ENCODE results near the gene STMN3. TPM values are rescaled to one million over a fixed set of nuclear protein-coding genes. Genes with fewer than 3 reads are reported as not detected.

STMN3 gene
- total RNA-seq, 1 experiment from 2014 or later: 15.8 TPM

DNA sequence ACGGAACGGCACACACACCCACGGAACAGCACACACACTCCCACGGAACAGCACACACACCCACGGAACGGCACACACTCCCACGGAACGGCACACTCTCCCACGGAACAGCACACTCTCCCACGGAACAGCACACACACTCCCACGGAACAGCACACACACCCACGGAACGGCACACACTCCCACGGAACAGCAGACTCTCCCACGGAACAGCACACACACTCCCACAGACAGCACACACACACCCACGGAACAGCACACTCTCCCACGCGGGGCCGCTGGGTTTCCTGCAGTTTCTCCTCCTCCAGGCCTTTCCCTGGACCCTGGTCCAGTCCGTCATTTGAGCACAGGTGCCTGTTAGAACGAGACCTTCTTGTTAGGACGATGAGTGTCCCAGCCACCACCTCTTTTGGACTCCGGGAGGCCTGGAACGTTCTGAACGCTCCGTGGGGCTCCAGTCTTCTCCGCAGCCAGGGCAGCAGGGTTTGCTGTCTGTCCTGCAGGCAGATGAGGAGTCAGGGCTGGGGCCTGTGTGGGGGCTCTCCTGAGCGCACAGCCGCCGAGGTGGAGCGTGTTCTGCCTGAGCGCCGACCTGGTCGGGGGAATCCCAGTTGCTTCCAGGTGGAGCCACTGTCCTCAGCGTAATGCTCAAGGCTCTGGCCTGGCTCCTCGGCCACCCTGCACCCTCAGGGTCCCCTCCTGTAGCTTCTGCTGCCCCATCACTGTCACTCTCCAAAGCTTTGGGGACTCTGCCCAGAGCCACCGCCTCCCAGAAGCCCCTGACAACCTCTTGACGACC, 25.6 kb upstream of the STMN3 start:
- H3K36me3 ChIP-seq (ENCODE audit: low read depth, low read length): peaks cover 10% of the 10 kb centered on the region
- H2AFZ ChIP-seq (ENCODE audit: low read length): no peak overlapping the region
- ChIA-PET POLR2A (ENCODE audit: unreplicated experiment) (no interaction called here), CTCF (no interaction called here)
- H3K79me2 ChIP-seq (ENCODE audit: low read length): peaks cover 7% of the 10 kb centered on the region
- no peaks in the 10 kb centered on the region for H3K9me2 ChIP-seq (replicated peaks; ENCODE audit: low read length)
- H4K20me1 ChIP-seq (ENCODE audit: low read length): no peaks in the 10 kb centered on the region
- peaks cover 23% of the 10 kb centered on the region for H3K4me1 ChIP-seq (ENCODE audit: insufficient read depth, low read length)
- H3F3A ChIP-seq (ENCODE audit: low read length, unreplicated experiment): no peaks in the 10 kb centered on the region
- H3K27ac ChIP-seq (ENCODE audit: low read length): no peak overlapping the region
- intact Hi-C loops (cut with micrococcal nuclease): no loop called here
- no peaks in the 10 kb centered on the region for H3K27me3 ChIP-seq (ENCODE audit: low read length)
- H3K4me2 ChIP-seq (ENCODE audit: low read length): no peak overlapping the region
- no peaks in the 10 kb centered on the region for H3K9me3 ChIP-seq (ENCODE audit: low read length)
- ATAC-seq: no peak
- H3K4me3 ChIP-seq (ENCODE audit: low read length): no peak overlapping the region
- no peak for DNase-seq
- no peak overlapping the region for H3K9ac ChIP-seq (ENCODE audit: low read length)
- no TSS peak for BruUV-seq (replicated peaks)
- TF ChIP-seq EZH2 (IDR thresholded peaks at IDR 0.05; ENCODE audit: low read length, unreplicated experiment) (no peak), EZH2phosphoT487 (IDR thresholded peaks at IDR 0.05; ENCODE audit: borderline replicate concordance, low read length) (no peak)
- TF ChIP-seq, protein P1, sequence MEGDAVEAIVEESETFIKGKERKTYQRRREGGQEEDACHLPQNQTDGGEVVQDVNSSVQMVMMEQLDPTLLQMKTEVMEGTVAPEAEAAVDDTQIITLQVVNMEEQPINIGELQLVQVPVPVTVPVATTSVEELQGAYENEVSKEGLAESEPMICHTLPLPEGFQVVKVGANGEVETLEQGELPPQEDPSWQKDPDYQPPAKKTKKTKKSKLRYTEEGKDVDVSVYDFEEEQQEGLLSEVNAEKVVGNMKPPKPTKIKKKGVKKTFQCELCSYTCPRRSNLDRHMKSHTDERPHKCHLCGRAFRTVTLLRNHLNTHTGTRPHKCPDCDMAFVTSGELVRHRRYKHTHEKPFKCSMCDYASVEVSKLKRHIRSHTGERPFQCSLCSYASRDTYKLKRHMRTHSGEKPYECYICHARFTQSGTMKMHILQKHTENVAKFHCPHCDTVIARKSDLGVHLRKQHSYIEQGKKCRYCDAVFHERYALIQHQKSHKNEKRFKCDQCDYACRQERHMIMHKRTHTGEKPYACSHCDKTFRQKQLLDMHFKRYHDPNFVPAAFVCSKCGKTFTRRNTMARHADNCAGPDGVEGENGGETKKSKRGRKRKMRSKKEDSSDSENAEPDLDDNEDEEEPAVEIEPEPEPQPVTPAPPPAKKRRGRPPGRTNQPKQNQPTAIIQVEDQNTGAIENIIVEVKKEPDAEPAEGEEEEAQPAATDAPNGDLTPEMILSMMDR (conservative IDR thresholded peaks at IDR 0.05; ENCODE audit: low read depth, low read length): no peak

- H3K27ac ChIP-seq (ENCODE audit: low read length): no peak overlapping the region
- no peaks in the 10 kb centered on the region for H3K9me2 ChIP-seq (replicated peaks; ENCODE audit: low read length)
- H3F3A ChIP-seq (ENCODE audit: low read length, unreplicated experiment): no peaks in the 10 kb centered on the region
- H3K27me3 ChIP-seq (ENCODE audit: low read length): no peaks in the 10 kb centered on the region
- no peak overlapping the region for H3K9ac ChIP-seq (ENCODE audit: low read length)
- BruUV-seq (replicated peaks): no TSS peak
- no peak overlapping the region for H2AFZ ChIP-seq (ENCODE audit: low read length)
- intact Hi-C loops (cut with micrococcal nuclease): no loop called here
- POLR2A ChIA-PET (ENCODE audit: unreplicated experiment): no interaction called here
- peaks cover 13% of the 10 kb centered on the region for H3K36me3 ChIP-seq (ENCODE audit: low read depth, low read length)
- H3K79me2 ChIP-seq (ENCODE audit: low read length): peaks cover under 1% of the 10 kb centered on the region
- H4K20me1 ChIP-seq (ENCODE audit: low read length): no peaks in the 10 kb centered on the region
- CTCF ChIA-PET: no interaction called here
- no peak overlapping the region for H3K4me3 ChIP-seq (ENCODE audit: low read length)
- no peak overlapping the region for H3K4me2 ChIP-seq (ENCODE audit: low read length)
- DNase-seq (no peak), ATAC-seq (no peak)
- peaks cover 17% of the 10 kb centered on the region for H3K4me1 ChIP-seq (ENCODE audit: insufficient read depth, low read length)
- TF ChIP-seq EZH2 (IDR thresholded peaks at IDR 0.05; ENCODE audit: low read length, unreplicated experiment): no peak
- TF ChIP-seq, protein P1 (conservative IDR thresholded peaks at IDR 0.05; ENCODE audit: low read depth, low read length): no peak
- no peak for TF ChIP-seq EZH2phosphoT487 (IDR thresholded peaks at IDR 0.05; ENCODE audit: borderline replicate concordance, low read length)
- H3K9me3 ChIP-seq (ENCODE audit: low read length): no peaks in the 10 kb centered on the region
These were observed 24.8 kb upstream of the STMN3 start for GRCh38 chr20:63678071-63678470.

DNA sequence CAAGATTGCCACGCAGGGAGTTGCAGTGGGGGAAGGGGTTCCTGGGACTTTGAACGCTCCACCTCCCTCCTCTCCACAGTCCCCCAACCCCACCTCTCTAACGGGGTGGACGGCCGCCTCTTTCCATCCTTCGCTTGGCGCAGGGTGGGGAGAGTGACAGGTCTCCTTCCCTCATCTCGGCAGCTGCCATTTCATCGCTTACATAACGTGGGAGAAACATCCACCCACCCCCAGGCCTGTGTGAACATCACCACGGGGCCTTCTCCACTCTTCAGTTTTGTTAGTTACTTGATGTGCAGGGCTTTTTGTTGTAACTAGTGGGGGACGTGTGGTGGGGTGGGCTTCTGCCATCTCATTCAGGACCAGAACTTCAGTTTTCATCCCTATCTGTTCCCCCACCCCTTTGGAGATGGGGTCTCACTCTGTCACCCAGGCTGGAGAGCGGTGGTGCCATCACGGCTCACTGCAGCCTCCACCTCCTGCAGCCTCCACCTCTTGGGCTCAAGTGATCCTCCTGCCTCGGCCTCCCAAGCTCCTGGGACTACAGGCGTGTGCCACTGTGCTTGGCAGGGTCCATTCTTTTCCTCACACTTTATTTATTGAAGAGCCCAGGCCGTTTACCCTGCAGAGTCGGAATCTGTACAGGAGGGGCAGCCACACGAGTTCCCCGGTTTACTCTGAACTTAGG, 22.6 kb upstream of the STMN3 start:
- Histone ChIP-seq H3K4me2 (ENCODE audit: low read length) (no peak overlapping the region), H4K20me1 (ENCODE audit: low read length) (no peaks in the 10 kb centered on the region), H3F3A (ENCODE audit: low read length, unreplicated experiment) (no peaks in the 10 kb centered on the region), H3K27ac (ENCODE audit: low read length) (no peak overlapping the region), H3K9me3 (ENCODE audit: low read length) (no peaks in the 10 kb centered on the region), H3K79me2 (ENCODE audit: low read length) (no peaks in the 10 kb centered on the region), H3K27me3 (ENCODE audit: low read length) (no peaks in the 10 kb centered on the region), H3K4me3 (ENCODE audit: low read length) (no peak overlapping the region), H3K36me3 (ENCODE audit: low read depth, low read length) (peaks cover 12% of the 10 kb centered on the region), H2AFZ (ENCODE audit: low read length) (no peak overlapping the region), H3K4me1 (ENCODE audit: insufficient read depth, low read length) (no peaks in the 10 kb centered on the region), H3K9ac (ENCODE audit: low read length) (no peak overlapping the region), H3K9me2 (replicated peaks; ENCODE audit: low read length) (no peaks in the 10 kb centered on the region)
- ATAC-seq (no peak), DNase-seq (no peak)
- CTCF ChIA-PET: no interaction called here
- BruUV-seq (replicated peaks): no TSS peak
- POLR2A ChIA-PET (ENCODE audit: unreplicated experiment): no interaction called here
- intact Hi-C loops (cut with micrococcal nuclease): no loop called here
- no peak for TF ChIP-seq EZH2 (IDR thresholded peaks at IDR 0.05; ENCODE audit: low read length, unreplicated experiment)
- TF ChIP-seq EZH2phosphoT487 (IDR thresholded peaks at IDR 0.05; ENCODE audit: borderline replicate concordance, low read length): no peak
- TF ChIP-seq, protein P1 (conservative IDR thresholded peaks at IDR 0.05; ENCODE audit: low read depth, low read length): no peak

Measured in PC-3 (cell line).